GM18520 (cell line): ENCODE measurements around the gene TNFAIP3.

ENCODE experiments used
- ATAC-seq: cut with Tn5 transposase; IDR thresholded peaks from one replicate; pipeline ENCODE4 v1.9.1; 2021; ENCODE audit not compliant: unreplicated experiment

Gene TNFAIP3

GRCh38 chr6:137900815-137901214 is 33.8 kb downstream of the TNFAIP3 start:
- no peak for ATAC-seq

GRCh38 chr6:137901454-137901853 is 34.4 kb downstream of the TNFAIP3 start:
- no peak for ATAC-seq

- no peak for ATAC-seq
Observed at GRCh38 chr6:137902699-137903098, 35.6 kb downstream of the TNFAIP3 start.

- ATAC-seq, result no peak
Observed at GRCh38 chr6:137903274-137903932, 36.3 kb downstream of the TNFAIP3 start.

GRCh38 chr6:137903933-137904821 is 37.1 kb downstream of the TNFAIP3 start:
- peak; percentile 54 for ATAC-seq

GRCh38 chr6:137904822-137905617 is 38.0 kb downstream of the TNFAIP3 start:
- peak; percentile 12 for ATAC-seq

GRCh38 chr6:137906020-137906472 is 39.0 kb downstream of the TNFAIP3 start:
- ATAC-seq, result no peak

GRCh38 chr6:137907170-137907569 is 40.1 kb downstream of the TNFAIP3 start:
- no peak for ATAC-seq

GRCh38 chr6:137909533-137909932 is 42.5 kb downstream of the TNFAIP3 start:
- no peak for ATAC-seq

GRCh38 chr6:137910424-137910834 is 43.4 kb downstream of the TNFAIP3 start:
- ATAC-seq, result no peak

GRCh38 chr6:137910843-137911456 is 43.9 kb downstream of the TNFAIP3 start:
- ATAC-seq, result no peak

- peak; percentile 32 for ATAC-seq
Observed at GRCh38 chr6:137911675-137912191, 44.7 kb downstream of the TNFAIP3 start.

GRCh38 chr6:137912813-137913212 is 45.8 kb downstream of the TNFAIP3 start:
- no peak for ATAC-seq

GRCh38 chr6:137913434-137913833 is 46.4 kb downstream of the TNFAIP3 start:
- no peak for ATAC-seq

- no peak for ATAC-seq
Observed at GRCh38 chr6:137913996-137914529, 47.0 kb downstream of the TNFAIP3 start.

GRCh38 chr6:137914530-137915193 is 47.6 kb downstream of the TNFAIP3 start:
- no peak for ATAC-seq

- no peak for ATAC-seq
Observed at GRCh38 chr6:137915790-137916189, 48.7 kb downstream of the TNFAIP3 start.

GRCh38 chr6:137917551-137918325 is 50.7 kb downstream of the TNFAIP3 start:
- no peak for ATAC-seq

GRCh38 chr6:137919502-137919823 is 52.4 kb downstream of the TNFAIP3 start:
- no peak for ATAC-seq
